ENCODE results near the gene RAC3. TPM values are rescaled to one million over a fixed set of nuclear protein-coding genes. Genes with fewer than 3 reads are reported as not detected.
A peak's percentile ranks its signal among the peaks of the same experiment; 100 is the strongest.

RAC3 gene
- total and polyA plus RNA-seq, 7 donors = 0.60 to 11.8 (median 2.8) TPM

- WGBS, 2 donors = 71 to 81% methylated on average over 20 of the region's 20 CpGs
- H3K27ac ChIP-seq = no peak overlapping the region
- H3K27me3 ChIP-seq = no peaks in the 10 kb centered on the region
- no peaks in the 10 kb centered on the region for H3K9me3 ChIP-seq
- TF ChIP-seq CTCF (IDR thresholded peaks at IDR 0.05) (no peak), EP300 (IDR thresholded peaks at IDR 0.05) (no peak), POLR2A (IDR thresholded peaks at IDR 0.05) (no peak), POLR2AphosphoS5 (IDR thresholded peaks at IDR 0.05) (no peak)
- DNase-seq = no peak
- H3K4me3 ChIP-seq = no peak overlapping the region
- H3K4me1 ChIP-seq = peaks cover 0 to 30% (median 25%) of the 10 kb centered on the region in 4 donors
- H3K36me3 ChIP-seq = peaks cover 9 to 53% (median 19%) of the 10 kb centered on the region in 4 donors
- intact Hi-C loops (cut with DNase I) = loop anchor here (2.0 kb wide), 1 partner anchor 35 kb away; the partner anchor contains the start of gene FASN
These were observed 32.2 kb downstream of the RAC3 start for GRCh38 chr17:82063424-82064415.

DNA sequence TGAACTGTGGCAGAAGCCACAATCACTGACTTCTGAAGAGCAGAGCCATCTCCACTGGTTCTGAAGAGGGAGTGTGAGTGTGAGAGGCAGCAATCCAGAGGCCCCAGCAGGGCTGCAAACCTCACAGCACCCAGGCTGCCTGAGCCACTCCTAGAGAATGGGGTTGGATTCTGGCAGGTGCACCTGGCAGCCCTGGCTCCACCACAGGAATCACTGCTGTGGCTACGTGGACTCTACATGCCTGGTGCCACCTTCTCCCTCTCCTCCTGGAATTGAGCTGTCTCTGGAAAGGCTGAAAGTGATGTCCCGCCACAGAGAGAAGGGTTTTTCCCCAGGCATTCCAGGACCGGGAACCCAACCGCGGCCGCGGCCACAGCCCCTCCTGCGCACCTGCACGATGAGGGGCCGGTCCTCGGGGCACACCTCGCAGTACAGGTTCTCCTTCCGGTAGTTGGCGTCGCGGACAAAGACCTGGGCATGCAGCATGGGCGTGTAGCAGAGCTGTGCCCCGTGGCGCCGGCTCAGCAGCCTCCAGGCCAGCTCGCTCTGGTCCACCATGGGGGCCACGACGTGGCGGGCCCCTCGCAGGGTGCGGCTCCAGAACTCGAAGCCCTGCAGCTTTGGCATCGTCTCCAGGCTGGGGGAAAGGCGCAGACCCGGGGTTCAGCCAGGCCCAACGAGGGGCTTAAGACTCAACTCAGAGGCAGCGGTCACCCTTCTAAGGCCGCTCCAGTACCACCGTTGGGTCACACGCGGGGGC is 33.1 kb downstream of the RAC3 start:
- intact Hi-C loops (cut with DNase I) = loop anchor here (2.0 kb wide), 1 partner anchor 34 kb away; the partner anchor contains the start of gene FASN
- TF ChIP-seq POLR2AphosphoS5 (IDR thresholded peaks at IDR 0.05) (no peak), EP300 (IDR thresholded peaks at IDR 0.05) (no peak), CTCF (IDR thresholded peaks at IDR 0.05) (no peak), POLR2A (IDR thresholded peaks at IDR 0.05) (no peak)
- WGBS, 2 donors = 10 to 38% methylated on average over 36 of the region's 36 CpGs
- Histone ChIP-seq H3K27ac (peak overlapping the region; percentile 76 to 89 (median 84)), H3K4me1 (peaks cover 0 to 30% (median 25%) of the 10 kb centered on the region in 4 donors), H3K36me3 (peaks cover 9 to 44% (median 19%) of the 10 kb centered on the region in 4 donors), H3K27me3 (no peaks in the 10 kb centered on the region), H3K4me3 (peak overlapping the region; percentile 61 to 97 (median 88)), H3K9me3 (no peaks in the 10 kb centered on the region)
- DNase-seq = no peak

- TF ChIP-seq POLR2A (IDR thresholded peaks at IDR 0.05) = no peak
- no peak for TF ChIP-seq CTCF (IDR thresholded peaks at IDR 0.05)
- no peak for TF ChIP-seq POLR2AphosphoS5 (IDR thresholded peaks at IDR 0.05)
- TF ChIP-seq EP300 (IDR thresholded peaks at IDR 0.05) = no peak
- peaks cover 0 to 30% (median 25%) of the 10 kb centered on the region in 4 donors for H3K4me1 ChIP-seq
- H3K4me3 ChIP-seq = peak overlapping the region; percentile 61 to 97 (median 88)
- H3K27me3 ChIP-seq = no peaks in the 10 kb centered on the region
- H3K9me3 ChIP-seq = no peaks in the 10 kb centered on the region
- WGBS, 2 donors = 1% methylated on average over 47 of the region's 47 CpGs
- peaks cover 9 to 38% (median 18%) of the 10 kb centered on the region in 4 donors for H3K36me3 ChIP-seq
- DNase-seq = no peak
- intact Hi-C loops (cut with DNase I) = loop anchor here (2.0 kb wide), 1 partner anchor 34 kb away; the partner anchor contains the start of gene FASN
- peak overlapping the region; percentile 76 to 89 (median 84) for H3K27ac ChIP-seq
These were observed 33.7 kb downstream of the RAC3 start for GRCh38 chr17:82065193-82065637.

DNA sequence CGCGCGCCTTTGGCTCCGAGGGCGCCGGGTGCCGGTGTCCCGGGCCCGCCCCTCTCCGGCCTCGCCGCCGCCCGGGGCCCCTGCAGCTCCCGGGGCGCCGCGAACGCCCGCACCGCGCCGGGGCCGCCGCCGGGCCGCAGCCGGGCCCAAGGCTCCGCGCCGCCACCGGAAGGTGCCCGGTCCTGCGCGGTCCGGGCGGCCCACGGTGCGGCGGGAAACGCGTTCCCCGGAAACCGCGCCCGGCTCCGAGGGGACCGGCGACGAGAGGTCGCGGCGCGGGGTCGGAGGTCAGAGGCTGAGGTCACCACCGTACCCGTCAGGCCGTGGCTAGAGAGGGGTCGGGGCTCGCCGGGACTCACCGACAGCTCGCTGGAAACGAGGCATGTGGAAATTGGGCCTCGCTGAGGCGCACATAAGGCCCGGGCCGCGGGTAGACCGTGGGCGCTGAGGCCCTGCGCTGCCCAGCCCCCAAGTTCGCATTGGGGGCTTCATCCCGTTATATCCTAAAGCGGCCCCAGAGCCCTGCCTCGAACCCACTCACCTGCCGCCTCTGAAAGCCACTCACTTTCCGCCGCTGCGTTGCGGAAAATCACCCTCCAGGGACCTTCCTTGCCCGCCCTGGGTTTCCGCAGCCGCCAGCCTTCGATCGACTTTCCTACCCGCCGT is 34.3 kb downstream of the RAC3 start, which contains the start of gene DUS1L:
Gene DUS1L (minus strand): TSS at position 167 of the 666 bp plus-strand sequence. CDS start 745 bp downstream, outside the sequence.
- TF ChIP-seq POLR2A (IDR thresholded peaks at IDR 0.05) (no peak), POLR2AphosphoS5 (IDR thresholded peaks at IDR 0.05) (peak in 3 of 4 donors; percentile 41 to 64 (median 50))
- Histone ChIP-seq H3K27ac (peak within 1 kb of the TSS; percentile 83 to 89 (median 86)), H3K4me3 (peak within 1 kb of the TSS; percentile 61 to 97 (median 88)), H3K36me3 (peaks cover 9 to 33% (median 15%) of the 10 kb centered on the region in 4 donors), H3K9me3 (no peaks in the 10 kb centered on the region), H3K27me3 (no peaks in the 10 kb centered on the region), H3K4me1 (peaks cover 0 to 30% (median 25%) of the 10 kb centered on the region in 4 donors)
- intact Hi-C loops (cut with DNase I) = loop anchor here (2.0 kb wide), 1 partner anchor 33 kb away; the partner anchor contains the start of gene FASN
- peak; percentile 80 for DNase-seq
- 10 to 12% methylated on average over 88 of the region's 88 CpGs for WGBS, 2 donors

All from sigmoid colon (tissue), 7 donors.